Mammary epithelial cell (primary cell): ENCODE data around the gene CDH18.

Experiments
- CTCF ChIP-seq, 2 donors: IDR thresholded peaks in 1 of 2; conservative IDR thresholded peaks in 1 of 2; 2 replicates each; pipeline ENCODE4 v1.5.1; 2011 to 2012; ENCODE audit warnings: inconsistent platforms in 2 of 2, low read length in 2 of 2, mild to moderate bottlenecking in 2 of 2, control low read depth in 1 of 2, low read depth in 1 of 2; ENCODE audit not compliant: insufficient read depth in 1 of 2; ENCODE audit errors: extremely low read depth in 1 of 2
- EZH2 ChIP-seq: IDR thresholded peaks from 2 replicates; pipeline ENCODE4 v1.6.1; 2012; ENCODE audit warnings: low read length, inconsistent platforms, borderline replicate concordance

GRCh38 chr5:19891658-19892057, 96.3 kb downstream of the CDH18 start:
- TF ChIP-seq CTCF (conservative IDR thresholded peaks at IDR 0.05 in 1 of 2, IDR thresholded peaks at IDR 0.05 in 1 of 2; ENCODE audit: extremely low read depth in 1 of 2, insufficient read depth in 1 of 2, low read depth in 1 of 2, low read length in 2 of 2): no peak
- TF ChIP-seq EZH2: no peak
